MCF 10A (cell line): ENCODE results near the gene KRT74. TPM values are rescaled to one million over a fixed set of nuclear protein-coding genes. Genes with fewer than 3 reads are reported as not detected.

Experiments used
- BruUV-seq: library from RNA; stranded (reverse); fragments of 400-500 nt; replicated peaks from 2 replicates; lab custom pipeline; 2021; lab: Mats Ljungman, UMichigan
- CTCF ChIA-PET: fragments of 300-600 bp; sonication (Branson Sonifier 250); formaldehyde crosslinking; extraction: SDS; loops from one replicate; lab custom pipeline; 2021; ENCODE audit warnings: antibody characterized with exemption, inconsistent platforms; lab: Yijun Ruan, JAX
- POLR2A ChIA-PET: fragments of 300-600, 350-650 bp; sonication (Branson Sonifier 250); formaldehyde crosslinking; extraction: SDS; loops from one replicate; lab custom pipeline; 2020; ENCODE audit warnings: antibody characterized with exemption, inconsistent platforms; lab: Yijun Ruan, JAX
- DNase-seq: peaks from one replicate; pipeline ENCODE4 v3.0.0-alpha.2; 2018; ENCODE audit not compliant: unreplicated experiment
- H3K27ac Mint-ChIP-seq: one replicate; pipeline ENCODE4 v1.8.0; 2022; ENCODE audit warnings: mild to moderate bottlenecking, low read depth, mixed read lengths; ENCODE audit not compliant: unreplicated experiment
- H3K27me3 Mint-ChIP-seq: one replicate; pipeline ENCODE4 v1.8.0; 2022; ENCODE audit warnings: mixed read lengths; ENCODE audit not compliant: insufficient read depth, unreplicated experiment
- H3K36me3 Mint-ChIP-seq: one replicate; pipeline ENCODE4 v1.8.0; 2022; ENCODE audit warnings: mild to moderate bottlenecking, moderate library complexity, mixed read lengths; ENCODE audit not compliant: insufficient read depth, unreplicated experiment
- H3K4me1 Mint-ChIP-seq: one replicate; pipeline ENCODE4 v1.8.0; 2022; ENCODE audit warnings: mixed read lengths; ENCODE audit not compliant: insufficient read depth, unreplicated experiment
- H3K4me3 Mint-ChIP-seq: one replicate; pipeline ENCODE4 v1.8.0; 2022; ENCODE audit warnings: mild to moderate bottlenecking, moderate library complexity, mixed read lengths; ENCODE audit not compliant: unreplicated experiment
- H3K9me3 Mint-ChIP-seq: one replicate; pipeline ENCODE4 v1.8.0; 2022; ENCODE audit warnings: mixed read lengths; ENCODE audit not compliant: unreplicated experiment
- intact Hi-C: fragments of 100-400 bp; cut with micrococcal nuclease; formaldehyde crosslinking; loops from 2 replicates; pipeline ENCODE4 v1.14.1; 2022
- total RNA-seq: library from RNA; stranded (reverse); gene quantifications from 2 replicates; pipeline ENCODE4 v1.2.3, GENCODE V29; 2022
- TF ChIP-seq, protein P1 (sequence below): fragments of 200-600 bp; IDR thresholded peaks from one replicate; pipeline ENCODE4 v1.8.0; 2022; ENCODE audit warnings: antibody characterized with exemption, mild to moderate bottlenecking; ENCODE audit not compliant: unreplicated experiment

KRT74 gene
- total RNA-seq, 1 experiment from 2014 or later = not detected

DNA sequence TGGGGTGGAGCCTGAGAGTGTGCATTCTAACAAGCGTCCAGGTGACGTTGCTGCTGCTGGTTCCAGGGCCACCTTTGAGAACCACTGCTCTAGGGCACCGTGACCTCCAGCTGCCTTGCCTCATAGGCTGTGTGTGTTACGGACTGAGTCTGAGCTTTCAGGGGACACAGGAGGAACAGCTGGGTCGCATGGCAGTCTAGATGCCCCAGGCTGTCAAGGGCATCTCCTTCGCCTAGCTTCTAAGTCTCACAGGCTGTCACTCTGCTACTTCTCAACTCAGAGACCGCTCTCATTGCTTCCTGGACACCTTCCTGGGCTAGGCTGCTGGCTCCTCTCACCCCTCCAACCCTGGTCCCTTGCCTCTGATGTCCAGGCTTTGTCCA lies 43.8 kb upstream of the KRT74 start:
- POLR2A ChIA-PET = no interaction called here
- Mint-ChIP-seq H3K4me3 (no peak overlapping the region), H3K27ac (no peak overlapping the region), H3K4me1 (no peaks in the 10 kb centered on the region), H3K9me3 (no peaks in the 10 kb centered on the region), H3K36me3 (no peaks in the 10 kb centered on the region), H3K27me3 (peaks cover 50% of the 10 kb centered on the region)
- TF ChIP-seq, protein P1, sequence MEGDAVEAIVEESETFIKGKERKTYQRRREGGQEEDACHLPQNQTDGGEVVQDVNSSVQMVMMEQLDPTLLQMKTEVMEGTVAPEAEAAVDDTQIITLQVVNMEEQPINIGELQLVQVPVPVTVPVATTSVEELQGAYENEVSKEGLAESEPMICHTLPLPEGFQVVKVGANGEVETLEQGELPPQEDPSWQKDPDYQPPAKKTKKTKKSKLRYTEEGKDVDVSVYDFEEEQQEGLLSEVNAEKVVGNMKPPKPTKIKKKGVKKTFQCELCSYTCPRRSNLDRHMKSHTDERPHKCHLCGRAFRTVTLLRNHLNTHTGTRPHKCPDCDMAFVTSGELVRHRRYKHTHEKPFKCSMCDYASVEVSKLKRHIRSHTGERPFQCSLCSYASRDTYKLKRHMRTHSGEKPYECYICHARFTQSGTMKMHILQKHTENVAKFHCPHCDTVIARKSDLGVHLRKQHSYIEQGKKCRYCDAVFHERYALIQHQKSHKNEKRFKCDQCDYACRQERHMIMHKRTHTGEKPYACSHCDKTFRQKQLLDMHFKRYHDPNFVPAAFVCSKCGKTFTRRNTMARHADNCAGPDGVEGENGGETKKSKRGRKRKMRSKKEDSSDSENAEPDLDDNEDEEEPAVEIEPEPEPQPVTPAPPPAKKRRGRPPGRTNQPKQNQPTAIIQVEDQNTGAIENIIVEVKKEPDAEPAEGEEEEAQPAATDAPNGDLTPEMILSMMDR = no peak
- intact Hi-C loops = no loop called here
- DNase-seq = no peak
- no TSS peak for BruUV-seq
- CTCF ChIA-PET = no interaction called here

DNA sequence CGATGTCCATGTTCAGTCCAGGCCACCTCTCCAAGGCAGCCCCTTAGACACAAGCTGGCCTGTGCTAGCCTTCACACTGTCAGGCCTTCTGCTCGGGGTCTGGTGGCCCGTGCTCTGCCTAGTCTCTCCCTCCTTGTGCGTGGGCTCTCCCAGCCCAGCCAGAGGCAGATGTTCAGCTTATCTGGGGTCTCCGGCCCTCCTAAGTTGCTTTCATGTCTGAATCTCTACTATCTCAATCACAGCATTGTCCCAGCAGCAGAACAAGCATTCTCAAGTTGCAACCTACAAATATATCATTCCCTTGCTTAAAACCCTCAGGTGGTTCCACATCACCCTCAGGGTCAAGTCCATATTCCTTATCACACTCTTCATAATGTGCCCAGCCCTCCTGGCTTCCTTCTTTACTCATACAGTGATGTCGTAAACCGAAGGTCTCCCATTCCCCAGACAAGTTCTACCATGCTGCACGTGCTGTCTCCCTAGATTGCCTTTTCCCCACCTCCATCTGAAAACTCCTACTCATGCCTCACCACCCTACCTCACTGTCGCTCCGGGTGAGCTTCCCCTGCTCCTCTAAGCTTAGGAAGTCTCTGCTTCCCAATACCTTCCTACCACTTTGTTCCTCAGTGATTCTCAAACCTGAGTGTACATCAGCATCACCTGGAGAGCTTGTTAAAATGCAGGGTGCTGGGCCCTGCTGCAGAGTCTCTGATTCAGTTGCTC lies 43.2 kb upstream of the KRT74 start:
- peaks cover 52% of the 10 kb centered on the region for H3K27me3 Mint-ChIP-seq
- H3K4me1 Mint-ChIP-seq = no peaks in the 10 kb centered on the region
- H3K36me3 Mint-ChIP-seq = no peaks in the 10 kb centered on the region
- ChIA-PET CTCF (no interaction called here), POLR2A (interaction anchor here (1.1 kb wide), 1 partner anchor 26 kb away, joined by 3 read pairs; no protein-coding TSS in a partner anchor)
- TF ChIP-seq, protein P1 = no peak
- H3K27ac Mint-ChIP-seq = no peak overlapping the region
- DNase-seq = no peak
- no peak overlapping the region for H3K4me3 Mint-ChIP-seq
- no TSS peak for BruUV-seq
- no peaks in the 10 kb centered on the region for H3K9me3 Mint-ChIP-seq
- intact Hi-C loops = no loop called here

DNA sequence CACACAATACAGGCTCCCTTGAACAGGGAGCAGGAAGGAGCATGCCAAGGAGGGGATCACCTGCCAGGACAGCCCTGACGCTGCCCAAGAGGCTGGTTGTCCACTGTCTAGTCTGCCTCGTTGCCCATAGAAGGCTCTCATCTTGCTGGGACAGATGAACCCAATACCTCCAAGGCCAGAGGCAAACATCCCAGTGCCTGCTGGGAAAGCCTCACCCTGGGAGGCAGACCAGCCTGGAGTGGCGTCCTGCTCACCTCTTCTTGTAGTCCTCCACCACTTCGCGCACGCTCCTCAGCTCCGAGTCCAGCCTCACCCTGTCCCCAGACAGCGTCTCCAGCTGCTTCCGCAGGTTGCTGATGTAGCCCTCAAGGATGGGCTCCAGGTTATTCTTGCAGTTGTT lies 42.3 kb upstream of the KRT74 start:
- Mint-ChIP-seq H3K4me1 (no peaks in the 10 kb centered on the region), H3K4me3 (no peak overlapping the region), H3K9me3 (no peaks in the 10 kb centered on the region), H3K27me3 (peaks cover 55% of the 10 kb centered on the region), H3K27ac (no peak overlapping the region), H3K36me3 (no peaks in the 10 kb centered on the region)
- no peak for DNase-seq
- TF ChIP-seq, protein P1 = no peak
- no TSS peak for BruUV-seq
- CTCF ChIA-PET = no interaction called here
- intact Hi-C loops = no loop called here
- POLR2A ChIA-PET = no interaction called here

GRCh38 chr12:52615208-52615868 lies 41.7 kb upstream of the KRT74 start:
- Mint-ChIP-seq H3K4me3 (no peak overlapping the region), H3K27ac (no peak overlapping the region)
- CTCF ChIA-PET = no interaction called here

More at GRCh38 chr12:52615208-52615868, 41.7 kb upstream of the KRT74 start:
- POLR2A ChIA-PET = no interaction called here
- TF ChIP-seq, protein P1 = no peak
- Mint-ChIP-seq H3K4me1 (no peaks in the 10 kb centered on the region), H3K27me3 (peaks cover 55% of the 10 kb centered on the region), H3K36me3 (no peaks in the 10 kb centered on the region), H3K9me3 (no peaks in the 10 kb centered on the region)
- DNase-seq = no peak
- intact Hi-C loops = no loop called here
- no TSS peak for BruUV-seq
